GM12891 (cell line): ENCODE data around the gene ZNF662.

ENCODE experiments used
- POLR2A ChIP-seq: IDR thresholded peaks from 2 replicates; pipeline ENCODE4 v1.6.1; 2011; ENCODE audit warnings: low read depth, low read length, control low read depth
- TAF1 ChIP-seq: IDR thresholded peaks from 2 replicates; pipeline ENCODE4 v1.6.1; 2011; ENCODE audit warnings: low read depth, low read length, control low read depth

DNA sequence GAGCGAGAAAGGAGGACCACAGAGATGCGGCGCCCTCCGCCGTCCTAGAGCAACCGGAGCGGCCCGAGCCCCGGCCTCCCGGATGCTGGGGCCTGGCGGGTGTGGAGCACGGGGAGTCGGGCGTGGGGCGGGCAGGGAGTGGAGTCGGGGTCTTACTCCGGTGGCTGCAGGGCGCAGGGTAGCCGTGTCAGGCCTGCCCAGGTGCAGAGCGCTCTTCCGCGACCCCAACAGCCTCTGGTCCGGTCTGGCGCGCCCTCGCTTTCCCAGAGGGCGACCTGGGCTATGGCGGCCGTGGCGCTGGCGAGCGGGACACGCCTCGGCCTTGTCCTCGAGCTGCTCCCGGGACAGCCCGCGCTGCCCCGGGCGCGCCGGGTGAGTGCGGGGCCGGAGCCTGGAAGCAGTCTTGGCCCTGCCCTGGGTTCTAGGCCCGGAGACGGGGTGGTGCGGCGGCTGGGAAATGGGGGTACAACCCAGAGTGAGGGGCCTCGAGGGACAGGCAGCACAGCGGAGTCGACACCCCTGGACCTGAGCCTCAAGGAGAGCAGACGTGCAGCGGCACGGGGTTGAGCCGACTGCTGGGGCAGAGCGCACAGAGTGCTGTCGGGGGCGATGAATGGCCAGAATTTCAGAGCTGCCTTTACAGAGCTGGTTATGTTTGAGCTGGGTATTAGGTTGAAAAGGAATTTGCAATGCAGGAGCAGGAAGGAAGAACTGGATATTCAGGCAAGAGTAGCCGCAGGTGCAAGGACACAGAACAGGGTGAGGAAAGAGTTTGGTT is at the start of gene ZNF662:
- TF ChIP-seq POLR2A (no peak), TAF1 (no peak)
